Measurements from ENCODE around the gene AFP.

- TF ChIP-seq POLR2A (IDR thresholded peaks at IDR 0.05; ENCODE audit: low read depth, low read length), result no peak
- TF ChIP-seq POLR2AphosphoS5 (IDR thresholded peaks at IDR 0.05; ENCODE audit: low read depth, low read length), result no peak
- no peak for TF ChIP-seq TAF1 (IDR thresholded peaks at IDR 0.05; ENCODE audit: low read depth, low read length)
Observed at GRCh38 chr4:73486497-73486896, 50.5 kb downstream of the AFP start.

All from GM12891 (cell line).